CD4-positive, alpha-beta memory T cell (primary cell): ENCODE measurements around the gene FDPS. TPM values are rescaled to one million over a fixed set of nuclear protein-coding genes. Genes with fewer than 3 reads are reported as not detected.

Experiments
- CTCF ChIA-PET: fragments of 350-600 bp; sonication (Branson Sonifier 250); formaldehyde crosslinking; loops from one replicate; lab custom pipeline; 2021; ENCODE audit warnings: inconsistent platforms; ENCODE audit not compliant: partially characterized antibody; lab: Charles Lee
- POLR2A ChIA-PET: fragments of 350-600 bp; sonication (Branson Sonifier 250); formaldehyde crosslinking; loops from one replicate; lab custom pipeline; 2021; ENCODE audit not compliant: partially characterized antibody; lab: Charles Lee
- DNase-seq, 5 donors: peaks; one replicate each; pipeline versions ENCODE4 v3.0.0 to v3.0.0-alpha.2; 2020 to 2022; ENCODE audit warnings: mixed read lengths in 1 of 5
- H3K27ac ChIP-seq: one replicate; pipeline ENCODE4 v1.7.0; 2013; ENCODE audit warnings: low read depth, low read length
- H3K27me3 ChIP-seq: 2 replicates; pipeline ENCODE4 v1.7.0; 2013; ENCODE audit warnings: mild to moderate bottlenecking, low read length, moderate library complexity; ENCODE audit not compliant: insufficient read depth
- H3K36me3 ChIP-seq: 2 replicates; pipeline ENCODE4 v1.7.0; 2013; ENCODE audit warnings: mild to moderate bottlenecking, low read length, moderate library complexity; ENCODE audit not compliant: insufficient read depth
- H3K4me1 ChIP-seq: 2 replicates; pipeline ENCODE4 v1.7.0; 2013; ENCODE audit warnings: mild to moderate bottlenecking, low read length, moderate library complexity; ENCODE audit not compliant: insufficient read depth
- H3K4me3 ChIP-seq, 2 donors: one replicate each; pipeline ENCODE4 v1.7.0; 2013; ENCODE audit warnings: low read length in 2 of 2, mild to moderate bottlenecking in 1 of 2
- H3K9me3 ChIP-seq, 2 donors: one replicate each; pipeline ENCODE4 v1.7.0; 2013; ENCODE audit warnings: low read length in 2 of 2, control low read depth in 1 of 2; ENCODE audit not compliant: control insufficient read depth in 1 of 2
- H3K27ac Mint-ChIP-seq, 7 donors: one replicate each; pipeline ENCODE4 v1.8.0; 2020 to 2021; ENCODE audit warnings: mixed read lengths in 7 of 7, mild to moderate bottlenecking in 6 of 7, inconsistent platforms in 3 of 7, moderate library complexity in 3 of 7
- H3K27me3 Mint-ChIP-seq, 2 donors: one replicate each; pipeline ENCODE4 v1.8.0; 2020 to 2021; ENCODE audit warnings: mixed read lengths in 2 of 2
- H3K36me3 Mint-ChIP-seq, 2 donors: one replicate each; pipeline ENCODE4 v1.8.0; 2020 to 2021; ENCODE audit warnings: mixed read lengths in 2 of 2, inconsistent platforms in 1 of 2, mild to moderate bottlenecking in 1 of 2
- H3K4me1 Mint-ChIP-seq, 4 donors: one replicate each; pipeline ENCODE4 v1.8.0; 2020 to 2021; ENCODE audit warnings: mixed read lengths in 4 of 4, mild to moderate bottlenecking in 1 of 4
- H3K4me3 Mint-ChIP-seq, 8 donors: one replicate each; pipeline ENCODE4 v1.8.0; 2020 to 2021; ENCODE audit warnings: mixed read lengths in 8 of 8, mild to moderate bottlenecking in 7 of 8, moderate library complexity in 6 of 8, inconsistent platforms in 3 of 8
- H3K9me3 Mint-ChIP-seq, 8 donors: one replicate each; pipeline ENCODE4 v1.8.0; 2020 to 2021; ENCODE audit warnings: mixed read lengths in 8 of 8, mild to moderate bottlenecking in 5 of 8, inconsistent platforms in 3 of 8, moderate library complexity in 1 of 8
- intact Hi-C: fragments of 100-400 bp; cut with micrococcal nuclease; formaldehyde crosslinking; loops from one replicate; pipeline ENCODE4 v1.15.1; 2023
- microRNA-seq: library from miRNA; unstranded; fragments of <30 nt; microRNA quantifications from one replicate; pipeline ENCODE4 v1.2.0, GENCODE V29; 2021; ENCODE audit warnings: borderline replicate concordance, borderline number of aligned reads, borderline microRNAs expressed, mixed read lengths
- polyA plus RNA-seq, 2 donors: library from polyadenylated mRNA; unstranded; fragments of 300-500 nt; fragmentation: Illumina TruSeq; gene quantifications; one replicate each; pipeline ENCODE4 v1.2.3, GENCODE V29; 2021
- total RNA-seq, 2 experiments: library from RNA; stranded (reverse); gene quantifications; one replicate each; pipeline ENCODE4 v1.2.3, GENCODE V29; 2021

Gene FDPS
- total and polyA plus RNA-seq, 4 experiments from 2014 or later = 82.8 to 157 (median 95.9) TPM

- Histone ChIP-seq H3K27me3 (no peaks in the 10 kb centered on the region), H3K27ac (no peak overlapping the region), H3K4me3 (no peak overlapping the region), H3K9me3 (no peaks in the 10 kb centered on the region), H3K4me1 (no peaks in the 10 kb centered on the region), H3K36me3 (peaks cover 49% of the 10 kb centered on the region)
- DNase-seq = no peak
- H3K4me1 Mint-ChIP-seq = peaks cover 0 to 5% (median 0%) of the 10 kb centered on the region in 4 donors
- no peak overlapping the region for H3K4me3 Mint-ChIP-seq
- H3K27me3 Mint-ChIP-seq = no peaks in the 10 kb centered on the region
- ChIA-PET CTCF (interaction anchor here (0.9 kb wide), 2 partner anchors 11 kb away, joined by 3 to 4 read pairs; no protein-coding TSS in a partner anchor), POLR2A (interaction anchor here (1.9 kb wide), 1 partner anchor 11 kb away, joined by 7 read pairs; no protein-coding TSS in a partner anchor)
- intact Hi-C loops = no loop called here
- H3K9me3 Mint-ChIP-seq = no peaks in the 10 kb centered on the region
- peak overlapping the region in 1 of 7 donors; percentile 18 for H3K27ac Mint-ChIP-seq
- peaks cover 31 to 62% of the 10 kb centered on the region in 2 donors for H3K36me3 Mint-ChIP-seq
Measured at GRCh38 chr1:155334962-155335361, 26.3 kb downstream of the FDPS start.

- Histone ChIP-seq H3K4me3 (no peak overlapping the region), H3K27ac (no peak overlapping the region), H3K4me1 (no peaks in the 10 kb centered on the region), H3K36me3 (peaks cover 72% of the 10 kb centered on the region), H3K9me3 (no peaks in the 10 kb centered on the region), H3K27me3 (no peaks in the 10 kb centered on the region)
- Mint-ChIP-seq H3K27ac (peak overlapping the region in 2 of 7 donors; percentile 4 to 70), H3K4me3 (no peak overlapping the region), H3K9me3 (peaks cover 0 to 1% (median 0%) of the 10 kb centered on the region in 8 donors), H3K36me3 (peaks cover 51 to 81% of the 10 kb centered on the region in 2 donors), H3K27me3 (no peaks in the 10 kb centered on the region), H3K4me1 (no peaks in the 10 kb centered on the region)
- CTCF ChIA-PET = interaction anchor here (1.3 to 3.3 kb wide), 3 partner anchors 17 to 146 kb away, joined by 3 to 27 read pairs (median 3); no protein-coding TSS in a partner anchor
- intact Hi-C loops = no loop called here
- POLR2A ChIA-PET = interaction anchor here (0.5 to 0.7 kb wide), 2 partner anchors 11 to 235 kb away, joined by 3 read pairs; no protein-coding TSS in a partner anchor
- no peak for DNase-seq
Measured at GRCh38 chr1:155339515-155340097, 30.9 kb downstream of the FDPS start.

DNA sequence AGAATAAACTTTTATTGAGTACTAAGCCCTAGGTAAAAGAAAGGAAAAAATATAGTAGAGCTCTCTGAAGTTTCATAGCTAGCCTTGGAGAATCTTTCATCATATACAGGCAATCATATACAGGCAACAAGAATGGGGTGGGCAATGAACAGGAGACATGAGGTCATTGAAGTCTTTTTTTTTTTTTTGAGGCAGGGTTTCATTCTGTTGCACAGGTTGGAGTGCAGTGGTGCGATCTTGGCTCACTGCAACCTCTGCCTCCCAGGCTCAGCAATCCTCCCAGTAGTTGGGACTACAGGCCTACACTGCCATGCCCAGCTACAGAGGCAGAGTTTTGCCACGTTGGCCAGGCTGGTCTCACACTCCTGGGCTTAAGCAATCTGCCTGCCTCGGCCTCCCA is 34.2 kb downstream of the FDPS start:
- ChIA-PET CTCF (interaction anchor here (3.9 kb wide), 1 partner anchor 92 kb away, joined by 15 read pairs; no protein-coding TSS in a partner anchor), POLR2A (no interaction called here)
- Mint-ChIP-seq H3K27ac (no peak overlapping the region), H3K4me3 (no peak overlapping the region), H3K36me3 (peaks cover 61 to 83% of the 10 kb centered on the region in 2 donors), H3K9me3 (peaks cover 0 to 1% (median 0%) of the 10 kb centered on the region in 8 donors), H3K27me3 (no peaks in the 10 kb centered on the region), H3K4me1 (peaks cover 0 to 3% (median 0%) of the 10 kb centered on the region in 4 donors)
- DNase-seq = no peak
- no peaks in the 10 kb centered on the region for H3K27me3 ChIP-seq
- H3K4me1 ChIP-seq = no peaks in the 10 kb centered on the region
- intact Hi-C loops = no loop called here
- peaks cover 79% of the 10 kb centered on the region for H3K36me3 ChIP-seq
- no peak overlapping the region for H3K27ac ChIP-seq
- H3K9me3 ChIP-seq = no peaks in the 10 kb centered on the region
- H3K4me3 ChIP-seq = no peak overlapping the region

GRCh38 chr1:155352631-155353030 is 44.0 kb downstream of the FDPS start:
- no peak for DNase-seq
- H3K36me3 ChIP-seq = peaks cover 56% of the 10 kb centered on the region
- CTCF ChIA-PET = no interaction called here
- H3K4me1 ChIP-seq = no peaks in the 10 kb centered on the region
- Mint-ChIP-seq H3K4me1 (no peaks in the 10 kb centered on the region), H3K27ac (peak overlapping the region in 3 of 7 donors; percentile 2 to 52 (median 46)), H3K36me3 (peaks cover 51 to 59% of the 10 kb centered on the region in 2 donors), H3K4me3 (no peak overlapping the region), H3K27me3 (no peaks in the 10 kb centered on the region), H3K9me3 (no peaks in the 10 kb centered on the region)
- no peak overlapping the region for H3K4me3 ChIP-seq
- no peak overlapping the region for H3K27ac ChIP-seq
- H3K27me3 ChIP-seq = no peaks in the 10 kb centered on the region
- POLR2A ChIA-PET = interaction anchor here (0.7 kb wide), 1 partner anchor 91 kb away, joined by 3 read pairs; the partner anchor contains the start of gene SCAMP3
- H3K9me3 ChIP-seq = no peaks in the 10 kb centered on the region
- intact Hi-C loops = no loop called here

- ChIA-PET POLR2A (interaction anchor here (0.6 to 0.7 kb wide), 2 partner anchors 35 to 92 kb away, joined by 3 read pairs; no protein-coding TSS in a partner anchor), CTCF (no interaction called here)
- Histone ChIP-seq H3K4me1 (no peaks in the 10 kb centered on the region), H3K27ac (no peak overlapping the region), H3K36me3 (peaks cover 27% of the 10 kb centered on the region), H3K27me3 (no peaks in the 10 kb centered on the region), H3K4me3 (no peak overlapping the region), H3K9me3 (no peaks in the 10 kb centered on the region)
- no peaks in the 10 kb centered on the region for H3K4me1 Mint-ChIP-seq
- intact Hi-C loops = no loop called here
- no peak overlapping the region for H3K4me3 Mint-ChIP-seq
- H3K36me3 Mint-ChIP-seq = peaks cover 27 to 41% of the 10 kb centered on the region in 2 donors
- DNase-seq = no peak
- no peaks in the 10 kb centered on the region for H3K9me3 Mint-ChIP-seq
- peak overlapping the region in 2 of 7 donors; percentile 32 to 60 for H3K27ac Mint-ChIP-seq
- no peaks in the 10 kb centered on the region for H3K27me3 Mint-ChIP-seq
Measured at GRCh38 chr1:155360051-155360450, 51.4 kb downstream of the FDPS start.

Small RNAs within 50 kb of the gene (microRNA-seq; reads per million reads assigned to microRNA genes)
- gene MIR555 = not detected

Other genes starting within 250 kb of the FDPS start
- gene EFNA4, start 245.1 kb upstream of the FDPS start, total RNA-seq = 1 to 10 TPM; 6.0 to 8.5 TPM
- 1 to 10 TPM; 2.5 to 3.5 TPM for gene EFNA4, start 245.1 kb upstream of the FDPS start, polyA plus RNA-seq
- 1 to 10 TPM; 2.0 to 4.3 TPM for gene EFNA3, start 230.0 kb upstream of the FDPS start, total RNA-seq
- 1 to 10 TPM in 1 of 2 donors, under 1 TPM in 1; 0.34 to 1.5 TPM for gene EFNA3, start 230.0 kb upstream of the FDPS start, polyA plus RNA-seq
- 1 to 10 TPM; 1.2 to 1.9 TPM for gene EFNA1, start 181.0 kb upstream of the FDPS start, total RNA-seq
- 1 to 10 TPM in 1 of 2 donors, under 1 TPM in 1; 0.84 to 2.0 TPM for gene EFNA1, start 181.0 kb upstream of the FDPS start, polyA plus RNA-seq
- gene SLC50A1, start 173.0 kb upstream of the FDPS start, total RNA-seq = 10 to 100 TPM; 20.1 to 22.8 TPM
- 10 to 100 TPM; 50.3 to 91.7 TPM for gene SLC50A1, start 173.0 kb upstream of the FDPS start, polyA plus RNA-seq
- 10 to 100 TPM; 51.6 to 53.6 TPM for gene DPM3, start 168.3 kb upstream of the FDPS start, total RNA-seq
- gene DPM3, start 168.3 kb upstream of the FDPS start, polyA plus RNA-seq = 100 to 1,000 TPM; 101 to 119 TPM
- 100 to 1,000 TPM; 173 to 180 TPM for gene KRTCAP2, start 135.6 kb upstream of the FDPS start, total RNA-seq
- 100 to 1,000 TPM; 469 to 488 TPM for gene KRTCAP2, start 135.6 kb upstream of the FDPS start, polyA plus RNA-seq
- 1 to 10 TPM; 8.4 to 8.5 TPM for gene TRIM46, start 135.0 kb upstream of the FDPS start, total RNA-seq
- 1 to 10 TPM; 1.6 to 3.6 TPM for gene TRIM46, start 135.0 kb upstream of the FDPS start, polyA plus RNA-seq
- 10 to 100 TPM; 30.9 to 33.5 TPM for gene THBS3, start 101.0 kb upstream of the FDPS start, total RNA-seq
- gene THBS3, start 101.0 kb upstream of the FDPS start, polyA plus RNA-seq = 1 to 10 TPM; 6.1 to 6.7 TPM
- gene MTX1, start 100.2 kb upstream of the FDPS start, total RNA-seq = 10 to 100 TPM; 17.7 to 18.2 TPM
- 10 to 100 TPM; 42.5 to 65.5 TPM for gene MTX1, start 100.2 kb upstream of the FDPS start, polyA plus RNA-seq
- gene ENTREP3, start 53.4 kb upstream of the FDPS start, total RNA-seq = 10 to 100 TPM; 10.5 to 12.2 TPM
- 1 to 10 TPM in 1 of 2 donors, under 1 TPM in 1; 0.50 to 1.8 TPM for gene ENTREP3, start 53.4 kb upstream of the FDPS start, polyA plus RNA-seq
- gene SCAMP3, start 46.5 kb upstream of the FDPS start, total RNA-seq = 100 to 1,000 TPM in 1 of 2 experiments, 10 to 100 TPM in 1; 94.4 to 101 TPM
- 100 to 1,000 TPM; 132 to 160 TPM for gene SCAMP3, start 46.5 kb upstream of the FDPS start, polyA plus RNA-seq
- gene CLK2, start 35.4 kb upstream of the FDPS start, total RNA-seq = 100 to 1,000 TPM; 123 to 126 TPM
- 10 to 100 TPM; 11.4 to 21.5 TPM for gene CLK2, start 35.4 kb upstream of the FDPS start, polyA plus RNA-seq
- gene HCN3, start 31.4 kb upstream of the FDPS start, total RNA-seq = 1 to 10 TPM; 4.9 to 5.3 TPM
- gene HCN3, start 31.4 kb upstream of the FDPS start, polyA plus RNA-seq = under 1 TPM; 0.10 to 0.41 TPM
- not detected for gene PKLR, start 7.4 kb upstream of the FDPS start, total RNA-seq
- not detected for gene PKLR, start 7.4 kb upstream of the FDPS start, polyA plus RNA-seq
- gene RUSC1, start 12.0 kb downstream of the FDPS start, total RNA-seq = 10 to 100 TPM; 20.0 to 20.1 TPM
- 10 to 100 TPM in 1 of 2 donors, 1 to 10 TPM in 1; 6.8 to 11.8 TPM for gene RUSC1, start 12.0 kb downstream of the FDPS start, polyA plus RNA-seq